OCI-LY3 (cell line): ENCODE data around the gene CDON.

Source experiments
- H2AFZ ChIP-seq: fragments of 200-600, 300-600 bp; shearing (Covaris generic); 2 replicates; pipeline ENCODE4 v1.6.0; 2014; ENCODE audit warnings: antibody characterized with exemption, low read depth, low read length
- H3K27ac ChIP-seq: fragments of 200-600, 300-600 bp; sonication (generic); 2 replicates; pipeline ENCODE4 v1.5.1; 2014; ENCODE audit warnings: mild to moderate bottlenecking, low read length, moderate library complexity, mixed read lengths
- H3K27me3 ChIP-seq: fragments of 200-600, 300-600 bp; sonication (generic); 2 replicates; pipeline ENCODE4 v1.6.1; 2014; ENCODE audit warnings: low read depth, low read length, mixed read lengths
- H3K36me3 ChIP-seq: fragments of 200-600, 300-600 bp; sonication (generic); replicated peaks from 2 replicates; pipeline ENCODE3; 2014; ENCODE audit warnings: low read depth, low read length, mixed read lengths
- H3K4me1 ChIP-seq: fragments of 300-600, 200-600 bp; sonication (generic); 2 replicates; pipeline ENCODE4 v1.6.1; 2014; ENCODE audit warnings: low read length, mixed read lengths
- H3K4me2 ChIP-seq: fragments of 200-600, 300-600 bp; sonication (generic); 2 replicates; pipeline ENCODE4 v1.6.1; 2014; ENCODE audit warnings: low read length, mixed read lengths
- H3K4me3 ChIP-seq: fragments of 300-600, 200-600 bp; sonication (generic); 2 replicates; pipeline ENCODE4 v1.5.1; 2014; ENCODE audit warnings: antibody characterized with exemption, mild to moderate bottlenecking, low read length, moderate library complexity
- H3K79me2 ChIP-seq: fragments of 300-600, 200-600 bp; shearing (Covaris generic); 2 replicates; pipeline ENCODE4 v1.6.1; 2014; ENCODE audit warnings: mild to moderate bottlenecking, low read length, mixed read lengths
- H3K9ac ChIP-seq: fragments of 300-600, 200-600 bp; shearing (Covaris generic); 2 replicates; pipeline ENCODE4 v1.6.0; 2014; ENCODE audit warnings: mild to moderate bottlenecking, low read length, moderate library complexity
- H3K9me3 ChIP-seq: fragments of 200-600, 300-600 bp; shearing (Covaris generic); 2 replicates; pipeline ENCODE4 v1.6.1; 2014; ENCODE audit warnings: low read length, mixed read lengths; ENCODE audit not compliant: insufficient read depth
- H4K20me1 ChIP-seq: fragments of 200-600, 300-600 bp; sonication (generic); 2 replicates; pipeline ENCODE4 v1.6.1; 2016; ENCODE audit warnings: low read length, mixed read lengths; ENCODE audit not compliant: insufficient read depth
- EZH2phosphoT487 ChIP-seq: fragments of 200-600 bp; shearing (Covaris generic); IDR thresholded peaks from 2 replicates; pipeline ENCODE4 v1.6.1; 2018; ENCODE audit warnings: antibody characterized with exemption, mixed run types, low read depth
- TF ChIP-seq, protein P1 (sequence below): fragments of 200-600, 300-600 bp; sonication (generic); IDR thresholded peaks from 2 replicates; pipeline ENCODE4 v1.5.1; 2014; ENCODE audit warnings: antibody characterized with exemption, low read length, low read depth

The CDON gene

DNA sequence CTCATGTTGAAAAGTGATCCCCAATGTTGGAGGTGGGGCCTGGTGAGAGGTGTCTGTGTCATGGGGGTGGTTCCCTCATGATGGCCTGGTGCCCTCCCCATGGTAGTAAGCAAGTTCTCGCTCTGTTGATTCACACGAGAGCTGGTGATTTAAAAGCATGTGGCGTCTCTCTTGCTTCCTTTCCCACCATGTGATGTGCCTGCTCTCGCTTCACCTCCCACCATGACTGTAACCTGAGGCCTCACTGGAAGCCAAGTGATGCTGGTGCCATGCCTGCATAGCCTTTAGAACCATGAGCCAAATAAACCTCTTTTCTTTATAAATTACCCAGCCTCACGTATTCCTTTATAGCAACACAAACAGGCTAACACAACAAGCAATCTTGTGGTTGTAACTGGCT, 64.4 kb downstream of the CDON start:
- no peaks in the 10 kb centered on the region for H3K27me3 ChIP-seq
- H3K79me2 ChIP-seq: no peaks in the 10 kb centered on the region
- TF ChIP-seq, protein P1, sequence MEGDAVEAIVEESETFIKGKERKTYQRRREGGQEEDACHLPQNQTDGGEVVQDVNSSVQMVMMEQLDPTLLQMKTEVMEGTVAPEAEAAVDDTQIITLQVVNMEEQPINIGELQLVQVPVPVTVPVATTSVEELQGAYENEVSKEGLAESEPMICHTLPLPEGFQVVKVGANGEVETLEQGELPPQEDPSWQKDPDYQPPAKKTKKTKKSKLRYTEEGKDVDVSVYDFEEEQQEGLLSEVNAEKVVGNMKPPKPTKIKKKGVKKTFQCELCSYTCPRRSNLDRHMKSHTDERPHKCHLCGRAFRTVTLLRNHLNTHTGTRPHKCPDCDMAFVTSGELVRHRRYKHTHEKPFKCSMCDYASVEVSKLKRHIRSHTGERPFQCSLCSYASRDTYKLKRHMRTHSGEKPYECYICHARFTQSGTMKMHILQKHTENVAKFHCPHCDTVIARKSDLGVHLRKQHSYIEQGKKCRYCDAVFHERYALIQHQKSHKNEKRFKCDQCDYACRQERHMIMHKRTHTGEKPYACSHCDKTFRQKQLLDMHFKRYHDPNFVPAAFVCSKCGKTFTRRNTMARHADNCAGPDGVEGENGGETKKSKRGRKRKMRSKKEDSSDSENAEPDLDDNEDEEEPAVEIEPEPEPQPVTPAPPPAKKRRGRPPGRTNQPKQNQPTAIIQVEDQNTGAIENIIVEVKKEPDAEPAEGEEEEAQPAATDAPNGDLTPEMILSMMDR: no peak
- no peak for TF ChIP-seq EZH2phosphoT487
- H3K4me3 ChIP-seq: no peak overlapping the region
- no peaks in the 10 kb centered on the region for H3K9me3 ChIP-seq
- no peaks in the 10 kb centered on the region for H4K20me1 ChIP-seq
- no peak overlapping the region for H2AFZ ChIP-seq
- no peak overlapping the region for H3K9ac ChIP-seq
- no peaks in the 10 kb centered on the region for H3K36me3 ChIP-seq
- no peak overlapping the region for H3K4me2 ChIP-seq
- no peak overlapping the region for H3K27ac ChIP-seq
- H3K4me1 ChIP-seq: peaks cover 6% of the 10 kb centered on the region

DNA sequence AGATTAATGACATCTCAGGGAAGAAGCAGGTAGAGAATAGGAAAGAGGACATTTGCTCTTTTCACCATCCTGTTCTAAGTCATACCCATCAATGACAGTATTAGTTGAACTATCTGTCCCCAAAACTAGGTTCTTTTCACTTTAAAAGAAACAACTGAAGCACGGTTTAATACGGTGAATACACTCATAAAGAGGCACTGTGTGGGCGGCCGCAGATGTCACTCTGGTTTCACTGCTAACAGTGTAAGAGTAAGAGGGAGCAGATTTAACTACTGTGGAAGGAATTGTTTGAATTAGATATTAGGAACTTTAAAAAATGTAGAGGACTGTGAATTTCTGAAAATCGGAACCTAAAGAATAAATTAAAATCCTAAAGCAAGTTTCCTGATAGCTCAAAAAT, 67.4 kb downstream of the CDON start:
- H3K9ac ChIP-seq: no peak overlapping the region
- peaks cover 9% of the 10 kb centered on the region for H3K4me1 ChIP-seq
- H3K79me2 ChIP-seq: no peaks in the 10 kb centered on the region
- no peak for TF ChIP-seq EZH2phosphoT487
- TF ChIP-seq, protein P1: no peak
- H2AFZ ChIP-seq: no peak overlapping the region
- no peak overlapping the region for H3K27ac ChIP-seq
- H3K36me3 ChIP-seq: no peaks in the 10 kb centered on the region
- no peak overlapping the region for H3K4me3 ChIP-seq
- no peaks in the 10 kb centered on the region for H3K9me3 ChIP-seq
- H3K27me3 ChIP-seq: no peaks in the 10 kb centered on the region
- H3K4me2 ChIP-seq: no peak overlapping the region
- H4K20me1 ChIP-seq: no peaks in the 10 kb centered on the region

DNA sequence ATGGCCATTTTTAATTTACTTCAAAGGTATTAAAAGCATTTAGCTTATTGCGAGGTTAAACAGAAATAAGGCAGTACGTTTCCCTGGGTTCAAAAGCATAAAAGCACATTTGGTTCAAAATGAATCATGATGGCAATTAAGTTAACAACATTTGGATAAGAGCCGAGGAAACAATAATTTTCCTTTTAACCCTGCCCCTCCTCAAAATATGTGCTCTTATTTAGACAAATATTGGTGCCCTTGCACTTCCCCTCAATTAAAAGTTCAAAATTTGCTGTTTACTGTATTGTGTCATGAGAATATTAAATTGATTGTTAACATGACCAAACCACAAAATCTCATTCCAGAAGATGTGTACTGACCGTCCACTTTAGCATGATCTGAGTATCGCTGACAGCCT, 68.2 kb downstream of the CDON start:
- Histone ChIP-seq H3K79me2 (no peaks in the 10 kb centered on the region), H3K9ac (no peak overlapping the region), H3K4me1 (peaks cover 9% of the 10 kb centered on the region), H4K20me1 (no peaks in the 10 kb centered on the region), H3K27ac (no peak overlapping the region), H3K9me3 (no peaks in the 10 kb centered on the region), H2AFZ (no peak overlapping the region), H3K27me3 (no peaks in the 10 kb centered on the region), H3K36me3 (no peaks in the 10 kb centered on the region), H3K4me3 (no peak overlapping the region), H3K4me2 (no peak overlapping the region)
- TF ChIP-seq, protein P1: no peak
- TF ChIP-seq EZH2phosphoT487: no peak

DNA sequence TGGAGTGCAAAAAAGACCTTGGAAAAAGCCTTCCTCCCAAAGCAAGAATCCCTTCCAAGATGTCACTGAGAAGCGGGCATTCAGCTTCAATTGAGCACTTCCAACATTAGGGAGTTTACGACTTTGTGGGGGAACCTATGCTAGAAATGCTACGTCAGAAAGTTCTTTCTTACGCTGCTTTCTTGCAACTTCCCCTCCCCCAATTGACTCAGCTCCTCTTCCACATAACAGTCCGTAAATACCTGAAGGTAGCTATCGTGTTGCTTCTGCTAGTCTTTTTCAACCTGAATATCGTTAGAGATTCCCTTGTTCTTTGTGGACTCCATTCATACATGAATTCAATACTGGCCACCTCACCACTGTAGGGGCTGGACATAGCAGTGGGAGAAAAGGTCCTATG, 69.8 kb downstream of the CDON start:
- peaks cover 10% of the 10 kb centered on the region for H3K4me1 ChIP-seq
- H2AFZ ChIP-seq: no peak overlapping the region
- no peak for TF ChIP-seq EZH2phosphoT487
- TF ChIP-seq, protein P1: no peak
- no peaks in the 10 kb centered on the region for H3K9me3 ChIP-seq
- H3K4me3 ChIP-seq: no peak overlapping the region
- no peaks in the 10 kb centered on the region for H4K20me1 ChIP-seq
- H3K27ac ChIP-seq: no peak overlapping the region
- peak overlapping the region; percentile 46; the same call in 1 of the 2 replicates for H3K4me2 ChIP-seq
- H3K79me2 ChIP-seq: no peaks in the 10 kb centered on the region
- H3K27me3 ChIP-seq: no peaks in the 10 kb centered on the region
- H3K36me3 ChIP-seq: no peaks in the 10 kb centered on the region
- no peak overlapping the region for H3K9ac ChIP-seq
